ENCODE measurements around the gene THAP10. TPM values are rescaled to one million over a fixed set of nuclear protein-coding genes. Genes with fewer than 3 reads are reported as not detected.

THAP10 gene
- total RNA-seq, 2 donors from 2014 or later, result 1.3 to 3.0 TPM

- DNase-seq, result no peak
- no peak for ATAC-seq
- intact Hi-C loops (cut with DNase I), result no loop called here
These were observed 28.9 kb upstream of the THAP10 start for GRCh38 chr15:70920981-70921696.

GRCh38 chr15:70917955-70918354, 25.7 kb upstream of the THAP10 start:
- H3K9me3 ChIP-seq, result no peaks in the 10 kb centered on the region
- WGBS, 2 donors, result 73 to 94% methylated on average over 3 to 6 of the region's 6 CpGs
- no peaks in the 10 kb centered on the region for H3K27me3 ChIP-seq
- H3K27ac ChIP-seq, result no peak overlapping the region
- ATAC-seq (no peak), DNase-seq (no peak)
- no peaks in the 10 kb centered on the region for H3K36me3 ChIP-seq (replicated peaks in 1 of 2; ENCODE audit: insufficient read depth in 1 of 2, low read depth in 2 of 2)
- no peak overlapping the region for H3K4me3 ChIP-seq
- intact Hi-C loops (cut with DNase I), result no loop called here
- H3K4me1 ChIP-seq, result no peaks in the 10 kb centered on the region
- TF ChIP-seq CTCF (IDR thresholded peaks at IDR 0.05) (no peak), POLR2A (IDR thresholded peaks at IDR 0.05) (no peak)

More at GRCh38 chr15:70920981-70921696, 28.9 kb upstream of the THAP10 start:
- H3K27me3 ChIP-seq, result no peaks in the 10 kb centered on the region
- no peaks in the 10 kb centered on the region for H3K36me3 ChIP-seq (replicated peaks in 1 of 2; ENCODE audit: insufficient read depth in 1 of 2, low read depth in 2 of 2)
- WGBS, 2 donors, result 25 to 40% methylated on average over 1 of the region's 1 CpG
- no peaks in the 10 kb centered on the region for H3K4me1 ChIP-seq
- H3K27ac ChIP-seq, result no peak overlapping the region
- no peak for TF ChIP-seq POLR2A (IDR thresholded peaks at IDR 0.05)
- no peak for TF ChIP-seq CTCF (IDR thresholded peaks at IDR 0.05)
- no peaks in the 10 kb centered on the region for H3K9me3 ChIP-seq
- H3K4me3 ChIP-seq, result no peak overlapping the region

GRCh38 chr15:70916531-70916930, 24.3 kb upstream of the THAP10 start:
- WGBS, 2 donors, result 80 to 89% methylated on average over 3 to 10 of the region's 10 CpGs
- Histone ChIP-seq H3K4me1 (no peaks in the 10 kb centered on the region), H3K36me3 (replicated peaks in 1 of 2; ENCODE audit: insufficient read depth in 1 of 2, low read depth in 2 of 2) (no peaks in the 10 kb centered on the region), H3K9me3 (no peaks in the 10 kb centered on the region), H3K27me3 (no peaks in the 10 kb centered on the region), H3K27ac (no peak overlapping the region), H3K4me3 (no peak overlapping the region)
- ATAC-seq, result no peak
- intact Hi-C loops (cut with DNase I), result no loop called here
- no peak for DNase-seq
- TF ChIP-seq CTCF (IDR thresholded peaks at IDR 0.05) (no peak), POLR2A (IDR thresholded peaks at IDR 0.05) (no peak)

GRCh38 chr15:70912187-70912586, 20.0 kb upstream of the THAP10 start:
- no peaks in the 10 kb centered on the region for H3K27me3 ChIP-seq
- H3K9me3 ChIP-seq, result peaks cover 0 to 17% (median 0%) of the 10 kb centered on the region in 3 donors
- DNase-seq (no peak), ATAC-seq (no peak)
- 61 to 72% methylated on average over 1 of the region's 1 CpG for WGBS, 2 donors
- no peak overlapping the region for H3K27ac ChIP-seq
- intact Hi-C loops (cut with DNase I), result no loop called here
- no peak for TF ChIP-seq POLR2A (IDR thresholded peaks at IDR 0.05)
- no peak for TF ChIP-seq CTCF (IDR thresholded peaks at IDR 0.05)
- no peak overlapping the region for H3K4me3 ChIP-seq
- H3K36me3 ChIP-seq (replicated peaks in 1 of 2; ENCODE audit: insufficient read depth in 1 of 2, low read depth in 2 of 2), result no peaks in the 10 kb centered on the region
- no peaks in the 10 kb centered on the region for H3K4me1 ChIP-seq

GRCh38 chr15:70910958-70911357, 18.7 kb upstream of the THAP10 start:
- no peak for DNase-seq
- no peaks in the 10 kb centered on the region for H3K4me1 ChIP-seq
- peaks cover 0 to 18% (median 0%) of the 10 kb centered on the region in 3 donors for H3K9me3 ChIP-seq
- ATAC-seq, result no peak
- TF ChIP-seq CTCF (IDR thresholded peaks at IDR 0.05), result no peak
- no peak for TF ChIP-seq POLR2A (IDR thresholded peaks at IDR 0.05)
- H3K36me3 ChIP-seq (replicated peaks in 1 of 2; ENCODE audit: insufficient read depth in 1 of 2, low read depth in 2 of 2), result no peaks in the 10 kb centered on the region
- no peak overlapping the region for H3K27ac ChIP-seq
- no peaks in the 10 kb centered on the region for H3K27me3 ChIP-seq
- no peak overlapping the region for H3K4me3 ChIP-seq
- WGBS, 2 donors, result 57 to 71% methylated on average over 1 of the region's 1 CpG
- intact Hi-C loops (cut with DNase I), result no loop called here
